Measurements from ENCODE around the gene CD81.
"Not testable (repeated sequence)": the region's sequence is repeated elsewhere in the genome, so short reads cannot be mapped to it uniquely, and the experiment has no call there.

The CD81 gene

GRCh38 chr11:2376751-2377451, at the start of gene CD81:
CD81 (plus strand) TSS chr11:2377310; CDS start chr11:2377550, 240 bp downstream.
- Mint-ChIP-seq H3K9me3 (no peaks in the 10 kb centered on the region), H3K36me3 (ENCODE audit: low read depth) (peaks cover 27% of the 10 kb centered on the region), H3K27ac (peak within 1 kb of the TSS; percentile 88), H3K27me3 (peaks cover 32% of the 10 kb centered on the region), H3K4me3 (peak within 1 kb of the TSS; percentile 86), H3K4me1 (ENCODE audit: low read depth) (peaks cover 46% of the 10 kb centered on the region)
- intact Hi-C loops (cut with micrococcal nuclease): no loop called here

- intact Hi-C loops (cut with micrococcal nuclease): no loop called here
- H3K27ac Mint-ChIP-seq: no peak overlapping the region
- H3K9me3 Mint-ChIP-seq: peaks cover 25% of the 10 kb centered on the region
- peaks cover 66% of the 10 kb centered on the region for H3K27me3 Mint-ChIP-seq
- H3K36me3 Mint-ChIP-seq (ENCODE audit: low read depth): peaks cover 10% of the 10 kb centered on the region
- H3K4me1 Mint-ChIP-seq (ENCODE audit: low read depth): no peaks in the 10 kb centered on the region
- H3K4me3 Mint-ChIP-seq: no peak overlapping the region
Measured at GRCh38 chr11:2328021-2328420, 49.1 kb upstream of the CD81 start.

- H3K27ac Mint-ChIP-seq: no peak overlapping the region
- H3K27me3 Mint-ChIP-seq: peaks cover 59% of the 10 kb centered on the region
- intact Hi-C loops (cut with micrococcal nuclease): no loop called here
- peaks cover 25% of the 10 kb centered on the region for H3K9me3 Mint-ChIP-seq
- no peaks in the 10 kb centered on the region for H3K4me1 Mint-ChIP-seq (ENCODE audit: low read depth)
- H3K36me3 Mint-ChIP-seq (ENCODE audit: low read depth): peaks cover 10% of the 10 kb centered on the region
- H3K4me3 Mint-ChIP-seq: no peak overlapping the region
Measured at GRCh38 chr11:2328656-2329354, 48.3 kb upstream of the CD81 start.

GRCh38 chr11:2329551-2329950, 47.6 kb upstream of the CD81 start:
- intact Hi-C loops (cut with micrococcal nuclease): no loop called here
- peaks cover 10% of the 10 kb centered on the region for H3K36me3 Mint-ChIP-seq (ENCODE audit: low read depth)

GRCh38 chr11:2330696-2331095, 46.4 kb upstream of the CD81 start:
- H3K27ac Mint-ChIP-seq: no peak overlapping the region
- peaks cover 51% of the 10 kb centered on the region for H3K27me3 Mint-ChIP-seq
- no peak overlapping the region for H3K4me3 Mint-ChIP-seq
- H3K4me1 Mint-ChIP-seq (ENCODE audit: low read depth): peaks cover 5% of the 10 kb centered on the region
- H3K36me3 Mint-ChIP-seq (ENCODE audit: low read depth): peaks cover 10% of the 10 kb centered on the region
- intact Hi-C loops (cut with micrococcal nuclease): no loop called here
- peaks cover 25% of the 10 kb centered on the region for H3K9me3 Mint-ChIP-seq

More at GRCh38 chr11:2329551-2329950, 47.6 kb upstream of the CD81 start:
- peaks cover 25% of the 10 kb centered on the region for H3K9me3 Mint-ChIP-seq
- peaks cover 56% of the 10 kb centered on the region for H3K27me3 Mint-ChIP-seq
- no peaks in the 10 kb centered on the region for H3K4me1 Mint-ChIP-seq (ENCODE audit: low read depth)
- H3K27ac Mint-ChIP-seq: no peak overlapping the region
- H3K4me3 Mint-ChIP-seq: no peak overlapping the region

- intact Hi-C loops (cut with micrococcal nuclease): no loop called here
- H3K27ac Mint-ChIP-seq: no peak overlapping the region
- no peak overlapping the region for H3K4me3 Mint-ChIP-seq
- H3K36me3 Mint-ChIP-seq (ENCODE audit: low read depth): peaks cover 10% of the 10 kb centered on the region
- peaks cover 6% of the 10 kb centered on the region for H3K4me1 Mint-ChIP-seq (ENCODE audit: low read depth)
- H3K27me3 Mint-ChIP-seq: peaks cover 51% of the 10 kb centered on the region
- H3K9me3 Mint-ChIP-seq: peaks cover 25% of the 10 kb centered on the region
Measured at GRCh38 chr11:2331404-2331803, 45.7 kb upstream of the CD81 start.

GRCh38 chr11:2332569-2332968, 44.5 kb upstream of the CD81 start:
- H3K9me3 Mint-ChIP-seq: peaks cover 25% of the 10 kb centered on the region
- H3K36me3 Mint-ChIP-seq (ENCODE audit: low read depth); H3K27ac Mint-ChIP-seq; H3K4me3 Mint-ChIP-seq; intact Hi-C loops (cut with micrococcal nuclease): not testable (repeated sequence)
- peaks cover 53% of the 10 kb centered on the region for H3K27me3 Mint-ChIP-seq
- peaks cover 14% of the 10 kb centered on the region for H3K4me1 Mint-ChIP-seq (ENCODE audit: low read depth)

- Mint-ChIP-seq H3K27me3 (peaks cover 50% of the 10 kb centered on the region), H3K9me3 (peaks cover 25% of the 10 kb centered on the region), H3K4me1 (ENCODE audit: low read depth) (peaks cover 24% of the 10 kb centered on the region)
- H3K4me3 Mint-ChIP-seq; intact Hi-C loops (cut with micrococcal nuclease); H3K36me3 Mint-ChIP-seq (ENCODE audit: low read depth); H3K27ac Mint-ChIP-seq: not testable (repeated sequence)
Measured at GRCh38 chr11:2333486-2334205, 43.5 kb upstream of the CD81 start.

- H3K4me3 Mint-ChIP-seq; H3K36me3 Mint-ChIP-seq (ENCODE audit: low read depth); intact Hi-C loops (cut with micrococcal nuclease); H3K27ac Mint-ChIP-seq: not testable (repeated sequence)
- Mint-ChIP-seq H3K4me1 (ENCODE audit: low read depth) (peaks cover 28% of the 10 kb centered on the region), H3K9me3 (peaks cover 15% of the 10 kb centered on the region), H3K27me3 (peaks cover 46% of the 10 kb centered on the region)
Measured at GRCh38 chr11:2335286-2335685, 41.8 kb upstream of the CD81 start.

- peaks cover 54% of the 10 kb centered on the region for H3K27me3 Mint-ChIP-seq
- not testable (repeated sequence) for H3K27ac Mint-ChIP-seq
Measured at GRCh38 chr11:2338760-2339159, 38.4 kb upstream of the CD81 start.

GRCh38 chr11:2342557-2342956, 34.6 kb upstream of the CD81 start:
- H3K4me1 Mint-ChIP-seq (ENCODE audit: low read depth): peaks cover 14% of the 10 kb centered on the region
- no peaks in the 10 kb centered on the region for H3K36me3 Mint-ChIP-seq (ENCODE audit: low read depth)

More at GRCh38 chr11:2338760-2339159, 38.4 kb upstream of the CD81 start:
- H3K36me3 Mint-ChIP-seq (ENCODE audit: low read depth); H3K9me3 Mint-ChIP-seq; intact Hi-C loops (cut with micrococcal nuclease); H3K4me3 Mint-ChIP-seq: not testable (repeated sequence)
- H3K4me1 Mint-ChIP-seq (ENCODE audit: low read depth): peaks cover 28% of the 10 kb centered on the region

GRCh38 chr11:2342981-2343380, 34.1 kb upstream of the CD81 start:
- Mint-ChIP-seq H3K36me3 (ENCODE audit: low read depth) (no peaks in the 10 kb centered on the region), H3K4me3 (no peak overlapping the region), H3K27me3 (peaks cover 49% of the 10 kb centered on the region), H3K4me1 (ENCODE audit: low read depth) (peaks cover 10% of the 10 kb centered on the region), H3K27ac (no peak overlapping the region), H3K9me3 (peaks cover 30% of the 10 kb centered on the region)
- intact Hi-C loops (cut with micrococcal nuclease): no loop called here

More at GRCh38 chr11:2342557-2342956, 34.6 kb upstream of the CD81 start:
- intact Hi-C loops (cut with micrococcal nuclease): no loop called here
- Mint-ChIP-seq H3K4me3 (no peak overlapping the region), H3K9me3 (peaks cover 30% of the 10 kb centered on the region), H3K27me3 (peaks cover 52% of the 10 kb centered on the region), H3K27ac (no peak overlapping the region)

- Mint-ChIP-seq H3K9me3 (peaks cover 30% of the 10 kb centered on the region), H3K27me3 (peaks cover 53% of the 10 kb centered on the region), H3K4me1 (ENCODE audit: low read depth) (peaks cover 5% of the 10 kb centered on the region), H3K27ac (no peak overlapping the region), H3K36me3 (ENCODE audit: low read depth) (no peaks in the 10 kb centered on the region), H3K4me3 (no peak overlapping the region)
- intact Hi-C loops (cut with micrococcal nuclease): no loop called here
Measured at GRCh38 chr11:2343502-2343901, 33.6 kb upstream of the CD81 start.

GRCh38 chr11:2345050-2345449, 32.1 kb upstream of the CD81 start:
- no peaks in the 10 kb centered on the region for H3K4me1 Mint-ChIP-seq (ENCODE audit: low read depth)
- peaks cover 48% of the 10 kb centered on the region for H3K27me3 Mint-ChIP-seq
- H3K9me3 Mint-ChIP-seq: peaks cover 30% of the 10 kb centered on the region
- H3K36me3 Mint-ChIP-seq (ENCODE audit: low read depth): no peaks in the 10 kb centered on the region
- H3K27ac Mint-ChIP-seq: no peak overlapping the region
- H3K4me3 Mint-ChIP-seq: no peak overlapping the region
- intact Hi-C loops (cut with micrococcal nuclease): no loop called here
